ENCODE results near the gene PLAAT5.

PLAAT5 gene

DNA sequence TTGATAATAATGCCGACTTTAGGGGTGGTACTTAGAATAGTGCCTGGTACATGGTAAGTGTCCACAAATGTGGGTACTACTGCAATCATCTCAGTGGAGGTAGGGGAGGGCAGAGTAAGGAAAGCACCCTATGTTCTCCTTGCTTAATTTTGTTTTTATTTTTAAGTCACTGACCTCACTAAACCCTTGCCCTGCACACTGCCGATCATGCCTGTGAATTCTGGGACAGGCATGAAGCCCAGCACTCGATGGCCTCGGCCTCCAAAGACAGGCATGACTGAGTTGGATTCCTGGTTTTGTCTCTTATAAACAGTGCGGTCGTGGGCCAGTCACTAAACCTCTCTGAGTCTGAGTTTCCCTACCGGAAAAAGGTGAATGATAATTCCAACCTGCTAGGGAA is 21.8 kb upstream of the PLAAT5 start:
- DNase-seq (ENCODE audit: low read depth in 2 of 2): no peak

DNA sequence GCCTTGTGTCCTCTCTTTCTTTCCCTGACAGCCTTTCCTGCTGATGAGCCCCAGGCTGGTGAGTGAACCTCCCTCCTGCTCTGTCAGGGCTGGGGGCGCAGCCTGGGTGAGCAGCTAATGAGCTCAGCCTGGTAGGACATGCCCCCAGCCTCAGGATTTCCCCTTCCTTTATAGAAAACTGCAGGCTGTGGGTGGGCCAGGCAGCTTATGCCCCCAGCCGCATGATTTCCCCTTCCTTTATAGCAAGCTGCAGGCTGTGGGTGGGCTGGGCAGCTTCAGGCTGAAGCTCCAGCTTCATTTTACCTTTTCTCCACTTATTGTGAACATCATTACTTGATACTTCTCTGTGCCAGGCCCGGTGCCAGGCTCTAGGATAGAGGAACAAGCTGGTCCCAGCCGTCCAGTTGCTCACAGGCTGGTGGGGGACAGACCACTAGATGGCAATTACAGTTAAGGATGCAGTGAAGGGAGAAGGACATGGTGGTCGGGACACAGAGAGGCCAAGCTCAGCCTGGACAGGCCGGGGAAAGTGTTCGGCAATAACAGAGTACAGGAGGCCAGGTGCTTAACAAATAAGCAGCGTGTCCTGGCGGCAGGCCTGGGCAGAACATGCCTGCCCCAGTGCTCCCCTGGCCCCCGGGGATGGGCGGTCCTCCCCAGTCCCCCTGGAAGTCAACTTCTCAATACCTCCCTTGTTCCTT is 20.2 kb upstream of the PLAAT5 start:
- no peak for DNase-seq (ENCODE audit: low read depth in 2 of 2)

DNA sequence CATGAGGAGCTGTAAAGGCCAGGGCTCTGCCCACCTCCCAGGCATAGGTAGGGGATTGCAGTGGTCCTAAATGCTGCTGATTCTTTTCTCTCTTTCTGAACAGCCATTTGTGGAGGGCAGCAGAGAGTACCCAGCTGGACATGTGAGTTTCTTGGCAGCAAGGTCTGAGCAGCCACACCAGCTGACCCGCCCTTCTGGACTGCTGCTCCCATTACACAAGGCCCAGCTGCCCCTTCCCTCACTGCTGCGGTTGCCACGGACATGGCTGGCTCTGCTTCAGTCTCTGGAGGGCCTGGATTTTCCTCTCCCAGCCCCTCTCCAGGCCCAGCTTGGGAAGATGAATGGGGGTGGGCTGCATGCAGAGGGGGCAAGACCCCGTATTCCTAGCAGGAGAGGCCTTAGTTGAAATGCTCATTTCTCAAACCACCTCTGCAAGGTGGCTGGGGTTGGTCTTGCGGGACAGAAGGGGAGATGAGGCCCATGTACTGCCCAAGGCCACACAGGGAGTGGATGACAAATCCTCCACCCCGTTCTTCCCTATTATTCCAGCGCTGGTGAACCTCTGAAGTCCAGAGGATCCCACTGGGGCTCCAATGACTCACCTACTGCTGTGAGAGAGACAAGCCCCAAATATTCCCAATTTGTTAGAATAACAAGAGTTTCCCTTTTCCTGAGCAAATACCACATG is 19.5 kb upstream of the PLAAT5 start:
- no peak for DNase-seq (ENCODE audit: low read depth in 2 of 2)

- no peak for DNase-seq (ENCODE audit: low read depth in 2 of 2)
Measured at GRCh38 chr11:63508745-63509144, 17.8 kb upstream of the PLAAT5 start.

- DNase-seq (ENCODE audit: low read depth in 2 of 2): no peak
Measured at GRCh38 chr11:63508009-63508408, 17.0 kb upstream of the PLAAT5 start.

DNA sequence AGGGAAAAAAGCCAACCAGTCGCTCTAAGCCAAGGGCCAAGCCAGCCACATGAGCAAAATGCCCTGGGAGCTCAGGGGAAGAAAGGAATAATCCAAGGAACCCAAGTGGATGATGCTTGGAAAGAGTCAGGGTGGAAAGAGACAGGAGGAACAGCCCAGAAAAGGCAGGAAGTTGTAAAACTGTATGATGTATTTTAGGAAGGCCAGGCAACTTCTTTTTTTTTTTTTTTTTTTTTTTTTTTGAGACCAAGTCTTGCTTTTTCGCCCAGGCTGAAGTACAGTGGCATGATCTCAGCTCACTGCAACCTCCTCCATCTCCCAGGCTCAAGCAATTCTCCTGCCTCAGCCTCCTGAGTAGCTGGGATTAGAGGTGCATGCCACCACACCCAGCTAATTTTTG is 16.5 kb upstream of the PLAAT5 start:
- no peak for DNase-seq (ENCODE audit: low read depth in 2 of 2)

- no peak for DNase-seq (ENCODE audit: low read depth in 2 of 2)
Measured at GRCh38 chr11:63506876-63507275, 15.9 kb upstream of the PLAAT5 start.

DNA sequence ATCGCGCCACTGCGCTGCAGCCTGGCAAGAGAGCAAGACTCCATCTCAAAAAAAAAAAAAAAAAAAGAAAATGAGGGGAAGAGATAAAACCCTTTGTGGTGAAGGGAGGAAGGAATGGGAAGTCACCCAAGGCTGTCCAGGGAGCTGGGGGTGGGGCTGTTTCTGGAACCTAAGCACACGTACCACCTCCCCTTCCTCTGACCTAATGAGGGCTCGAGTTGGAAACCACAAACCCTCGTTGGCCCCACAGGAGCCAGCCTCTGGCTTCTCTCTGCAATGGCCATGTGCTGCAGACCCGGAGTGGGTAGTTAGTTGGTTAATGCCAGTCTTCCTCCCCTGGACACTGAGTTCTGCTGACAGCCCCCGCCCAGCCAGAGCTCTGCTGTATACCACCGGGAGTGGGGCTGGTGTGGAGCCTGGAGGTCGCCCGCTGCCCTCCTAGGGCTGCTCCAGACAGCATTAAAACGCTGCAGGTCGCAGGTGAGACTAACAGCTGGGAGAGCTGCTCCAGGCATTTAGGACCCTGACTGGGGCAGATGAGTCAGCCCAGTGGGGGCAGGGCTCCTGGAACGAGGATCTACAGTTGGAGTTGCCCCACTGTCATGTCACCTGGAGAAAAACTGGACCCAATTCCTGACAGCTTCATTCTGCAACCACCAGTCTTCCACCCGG is 15.0 kb upstream of the PLAAT5 start, which contains the start of gene LGALS12:
LGALS12 (plus strand) TSS at position 228 of the 672 bp plus-strand sequence; CDS start at position 603, 375 bp downstream.
- no peak for DNase-seq (ENCODE audit: low read depth in 2 of 2)

DNA sequence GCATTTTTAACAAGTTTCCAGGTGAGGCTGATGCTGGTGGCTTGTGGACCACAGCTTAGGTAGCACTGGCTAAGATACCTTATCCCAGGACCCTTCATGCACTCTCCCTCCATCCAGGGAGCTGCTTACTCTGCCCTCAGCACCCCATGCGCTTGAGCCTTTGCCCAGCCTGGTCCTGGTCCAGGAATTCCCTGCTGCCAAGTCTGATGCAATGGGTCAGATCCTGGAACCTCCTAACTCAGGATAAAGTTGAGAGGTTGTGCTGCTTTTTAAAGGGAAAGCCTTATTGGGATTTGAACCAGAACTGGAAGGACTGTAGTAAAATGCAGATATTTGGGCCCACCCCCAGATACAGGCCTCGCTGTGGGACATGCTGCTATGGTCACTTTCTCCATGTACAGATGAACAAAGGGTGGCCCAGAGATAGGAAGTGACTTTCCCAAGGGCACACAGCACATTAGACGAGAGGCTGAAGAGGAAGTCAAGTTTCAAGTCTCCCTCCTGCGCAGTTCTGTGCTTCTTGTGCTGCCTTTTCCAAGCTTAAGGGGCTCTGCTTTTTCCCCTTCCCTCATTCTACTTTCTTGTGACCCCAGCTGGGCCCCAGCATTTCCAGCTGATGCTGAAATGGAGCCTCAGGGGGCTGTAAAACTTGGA is 14.1 kb upstream of the PLAAT5 start:
- no peak for DNase-seq (ENCODE audit: low read depth in 2 of 2)

DNA sequence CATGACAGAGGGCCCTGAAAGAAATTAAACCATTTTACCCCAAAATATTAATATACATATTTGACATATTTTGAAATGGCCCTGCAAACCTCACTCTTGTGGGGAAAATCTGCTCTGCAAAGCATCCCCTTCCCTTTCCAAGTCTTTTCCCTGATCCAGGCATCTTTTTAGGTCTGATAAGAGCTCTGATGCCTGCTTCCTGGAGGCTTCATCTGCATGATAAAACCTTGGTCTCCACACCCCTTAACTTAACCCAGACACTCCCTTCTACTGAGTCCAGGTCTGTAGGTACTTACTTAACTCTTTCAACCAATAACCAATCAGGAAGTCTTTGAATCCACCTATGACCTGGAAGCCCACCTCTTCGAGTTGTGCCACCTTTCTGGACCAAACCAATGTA is 13.1 kb upstream of the PLAAT5 start:
- DNase-seq (ENCODE audit: low read depth in 2 of 2): no peak

GRCh38 chr11:63503492-63503891 is 12.5 kb upstream of the PLAAT5 start:
- DNase-seq (ENCODE audit: low read depth in 2 of 2): no peak

DNA sequence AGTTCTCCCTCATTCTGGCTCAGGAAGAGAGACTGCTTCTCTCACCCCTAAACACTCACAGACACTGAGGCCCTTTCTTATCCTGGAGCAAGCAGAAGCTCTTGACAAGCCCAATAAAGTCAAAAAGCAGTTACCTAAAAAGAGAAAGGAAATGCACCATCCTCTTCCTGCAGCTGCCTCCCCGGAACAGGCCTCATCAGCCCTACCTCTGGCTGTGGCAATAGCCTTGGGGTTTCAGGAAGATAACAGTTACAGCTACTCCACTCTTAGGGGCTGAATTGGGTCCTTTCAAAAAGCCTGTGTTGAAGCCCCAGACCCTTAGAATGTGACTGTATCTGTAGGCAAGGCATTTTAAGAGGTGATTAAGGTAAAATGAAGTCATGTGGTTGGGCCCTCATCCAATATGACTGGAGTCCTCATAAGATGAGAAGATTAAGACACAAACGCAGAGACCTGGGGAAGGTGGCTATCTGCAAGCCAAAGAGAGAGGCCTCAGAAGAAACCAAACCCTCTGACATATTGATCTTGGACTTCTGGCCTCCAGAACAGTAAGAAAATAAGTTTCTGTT is 11.4 kb upstream of the PLAAT5 start:
- no peak for DNase-seq (ENCODE audit: low read depth in 2 of 2)

GRCh38 chr11:63501236-63501635 is 10.3 kb upstream of the PLAAT5 start:
- DNase-seq (ENCODE audit: low read depth in 2 of 2): no peak

DNA sequence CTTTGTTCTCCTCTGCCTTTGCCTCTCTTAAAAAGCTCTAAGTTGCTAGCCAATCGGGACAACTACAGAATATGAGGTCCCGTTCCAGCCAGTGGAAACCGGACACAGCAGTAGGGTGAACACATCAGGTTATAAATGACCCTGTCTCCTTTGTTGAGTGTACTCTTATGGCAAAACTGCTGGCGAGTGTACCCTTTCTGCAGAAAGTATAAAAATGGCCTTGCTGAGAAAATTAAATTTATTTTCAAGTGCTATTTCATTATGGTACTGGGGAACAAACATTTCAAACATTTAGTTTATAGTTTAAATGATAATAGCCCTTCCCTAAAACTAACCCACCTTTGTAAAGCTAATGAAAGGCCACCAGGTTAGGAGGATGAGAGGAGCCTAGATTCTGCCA is 8.9 kb upstream of the PLAAT5 start:
- no peak for DNase-seq (ENCODE audit: low read depth in 2 of 2)

GRCh38 chr11:63494975-63495374 is 4.0 kb upstream of the PLAAT5 start:
- DNase-seq (ENCODE audit: low read depth in 2 of 2): no peak

GRCh38 chr11:63493127-63493526 is 2.2 kb upstream of the PLAAT5 start:
- no peak for DNase-seq (ENCODE audit: low read depth in 2 of 2)

GRCh38 chr11:63492441-63492840 is 1.5 kb upstream of the PLAAT5 start:
- no peak for DNase-seq (ENCODE audit: low read depth in 2 of 2)

GRCh38 chr11:63491636-63492372 is 837 bp upstream of the PLAAT5 start:
- no peak for DNase-seq (ENCODE audit: low read depth in 2 of 2)

- no peak for DNase-seq (ENCODE audit: low read depth in 2 of 2)
Measured at GRCh38 chr11:63491240-63491587, 247 bp upstream of the PLAAT5 start.

DNA sequence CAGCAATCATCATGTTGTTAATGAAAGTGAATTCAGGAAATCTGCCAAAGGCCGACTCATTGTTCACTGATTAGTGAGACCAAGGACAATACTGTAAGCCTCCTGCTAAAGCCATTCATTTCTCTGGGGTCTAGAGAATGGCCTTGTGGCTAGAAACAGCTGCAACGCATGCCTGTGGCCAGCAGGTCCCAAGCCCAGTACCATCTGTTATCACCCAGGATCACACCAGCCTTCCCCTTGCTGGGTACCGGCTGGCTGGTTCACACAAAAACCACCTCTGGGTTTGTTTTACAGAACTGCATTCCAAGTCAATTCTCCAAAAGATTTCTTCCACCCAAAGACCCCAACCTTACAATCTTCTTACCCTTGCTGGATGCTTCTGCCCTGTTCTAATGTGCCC is 1.1 kb downstream of the PLAAT5 start:
- no peak for DNase-seq (ENCODE audit: low read depth in 2 of 2)

DNA sequence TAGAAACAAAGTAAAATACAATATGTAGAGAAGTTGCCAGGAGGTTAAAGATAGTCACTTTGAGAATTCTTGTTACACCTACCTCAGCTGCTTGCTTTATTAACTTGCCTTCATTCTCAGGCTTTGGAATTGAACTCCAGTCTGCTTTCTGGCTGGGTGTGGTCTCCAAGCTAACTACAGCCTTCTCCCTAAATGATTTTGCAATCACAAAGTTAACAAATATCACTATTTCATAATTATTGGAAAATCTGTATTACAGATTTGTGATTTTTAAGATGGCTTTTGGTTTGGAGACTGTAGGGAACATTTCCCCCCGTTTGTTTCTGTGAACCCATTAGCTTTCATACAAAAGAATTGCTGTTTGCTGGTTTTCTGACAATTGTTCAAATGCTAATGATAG is 2.2 kb downstream of the PLAAT5 start:
- DNase-seq (ENCODE audit: low read depth in 2 of 2): no peak

DNA sequence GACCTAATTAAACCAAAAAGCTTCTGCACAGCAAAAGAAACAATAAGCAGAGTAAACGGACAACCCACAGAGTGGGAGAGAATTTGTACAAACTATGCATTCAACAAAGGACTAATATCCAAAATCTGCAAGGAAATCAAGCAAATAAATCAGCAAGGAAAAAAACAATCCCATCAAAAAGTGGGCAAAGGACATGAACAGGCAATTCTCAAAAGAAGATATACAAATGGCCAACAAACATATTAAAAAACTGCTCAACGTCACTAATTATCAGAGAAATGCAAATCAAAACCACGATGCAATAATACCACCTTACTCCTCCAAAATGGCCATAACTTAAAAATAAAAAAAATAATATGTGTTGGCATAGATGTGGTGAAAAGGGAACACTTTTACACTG is 5.2 kb downstream of the PLAAT5 start:
- no peak for DNase-seq (ENCODE audit: low read depth in 2 of 2)

All from stimulated activated CD8-positive, alpha-beta memory T cell treated with anti-CD3 and anti-CD28 coated beads, Interleukin-15, amount 100 ng/mL, for 4 hours (primary cell).